ENCODE measurements around the gene ZNF530.

- TF ChIP-seq, protein P1, sequence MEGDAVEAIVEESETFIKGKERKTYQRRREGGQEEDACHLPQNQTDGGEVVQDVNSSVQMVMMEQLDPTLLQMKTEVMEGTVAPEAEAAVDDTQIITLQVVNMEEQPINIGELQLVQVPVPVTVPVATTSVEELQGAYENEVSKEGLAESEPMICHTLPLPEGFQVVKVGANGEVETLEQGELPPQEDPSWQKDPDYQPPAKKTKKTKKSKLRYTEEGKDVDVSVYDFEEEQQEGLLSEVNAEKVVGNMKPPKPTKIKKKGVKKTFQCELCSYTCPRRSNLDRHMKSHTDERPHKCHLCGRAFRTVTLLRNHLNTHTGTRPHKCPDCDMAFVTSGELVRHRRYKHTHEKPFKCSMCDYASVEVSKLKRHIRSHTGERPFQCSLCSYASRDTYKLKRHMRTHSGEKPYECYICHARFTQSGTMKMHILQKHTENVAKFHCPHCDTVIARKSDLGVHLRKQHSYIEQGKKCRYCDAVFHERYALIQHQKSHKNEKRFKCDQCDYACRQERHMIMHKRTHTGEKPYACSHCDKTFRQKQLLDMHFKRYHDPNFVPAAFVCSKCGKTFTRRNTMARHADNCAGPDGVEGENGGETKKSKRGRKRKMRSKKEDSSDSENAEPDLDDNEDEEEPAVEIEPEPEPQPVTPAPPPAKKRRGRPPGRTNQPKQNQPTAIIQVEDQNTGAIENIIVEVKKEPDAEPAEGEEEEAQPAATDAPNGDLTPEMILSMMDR (IDR thresholded peaks at IDR 0.05): no peak
- TF ChIP-seq EZH2 (IDR thresholded peaks at IDR 0.05): no peak
Observed at GRCh38 chr19:57655443-57655842, 55.8 kb downstream of the ZNF530 start.

All from neural progenitor cell (in vitro differentiated cells).